HG02623 (cell line): Measurements from ENCODE around the gene ZNF41.
"Not testable (repeated sequence)": the region's sequence is repeated elsewhere in the genome, so short reads cannot be mapped to it uniquely, and the experiment has no call there.

ENCODE experiments used
- ATAC-seq: cut with Tn5 transposase; IDR thresholded peaks from one replicate; pipeline ENCODE4 v1.9.1; 2021; ENCODE audit warnings: moderate library complexity; ENCODE audit not compliant: unreplicated experiment

ZNF41 gene

GRCh38 chrX:47482512-47483305 lies at the start of gene ZNF41:
TSS of gene ZNF41 (minus strand) at chrX:47483222. CDS start at chrX:47467481, 15,741 bp downstream.
- ATAC-seq: peak; percentile 88

GRCh38 chrX:47530049-47530448 lies 47.0 kb upstream of the ZNF41 start:
- ATAC-seq: no peak

GRCh38 chrX:47529548-47529947 lies 46.5 kb upstream of the ZNF41 start:
- no peak for ATAC-seq

DNA sequence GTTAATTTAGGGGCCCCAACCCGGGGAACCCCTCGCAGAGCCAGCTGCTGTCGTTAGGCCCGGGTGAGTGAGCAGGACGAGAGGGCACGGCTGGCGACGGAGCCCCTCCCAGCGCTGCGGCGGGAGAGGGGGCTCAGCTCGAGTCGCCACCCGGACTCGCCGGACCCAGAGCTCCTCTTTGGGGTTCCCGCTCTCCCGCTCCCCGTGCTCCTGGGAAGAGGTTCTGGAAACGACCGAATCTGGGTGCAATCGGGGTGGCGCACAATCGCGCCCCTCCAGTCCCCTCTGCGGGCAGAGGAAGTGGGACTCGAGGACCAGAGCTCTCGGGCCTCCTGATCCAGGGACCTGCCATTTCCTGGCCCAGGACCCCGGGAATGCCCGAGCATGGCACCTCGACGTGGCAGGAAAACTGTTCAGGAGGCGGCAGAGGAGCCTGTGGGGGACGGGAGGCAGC lies 40.7 kb upstream of the ZNF41 start:
- no peak for ATAC-seq

DNA sequence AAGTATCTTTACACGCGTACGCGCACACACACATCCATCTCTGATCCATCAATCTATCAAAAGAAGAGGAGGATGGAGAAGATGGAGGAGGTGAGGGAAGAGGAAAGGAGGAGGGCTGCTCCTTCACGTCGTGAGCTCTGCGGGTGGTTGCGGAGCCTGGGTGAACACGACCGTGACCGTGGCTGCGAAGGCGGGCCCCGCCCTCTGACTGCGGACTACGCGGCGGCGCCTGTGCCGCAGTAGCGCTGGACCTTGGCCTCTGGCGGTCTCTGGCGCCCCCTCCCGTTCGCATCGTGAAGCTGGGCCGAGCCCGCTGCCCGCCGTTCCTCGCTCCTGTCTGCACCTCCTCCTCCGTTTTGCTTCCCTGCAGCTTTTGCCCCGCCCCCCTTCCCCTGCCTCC lies 40.3 kb upstream of the ZNF41 start:
- peak; percentile 95 for ATAC-seq

GRCh38 chrX:47518144-47518543 lies 35.1 kb upstream of the ZNF41 start:
- ATAC-seq: no peak

- no peak for ATAC-seq
Observed at GRCh38 chrX:47515941-47516665, 33.1 kb upstream of the ZNF41 start.

- no peak for ATAC-seq
Observed at GRCh38 chrX:47514533-47515235, 31.7 kb upstream of the ZNF41 start.

GRCh38 chrX:47513034-47513965 lies 30.3 kb upstream of the ZNF41 start:
- not testable (repeated sequence) for ATAC-seq

GRCh38 chrX:47512383-47512782 lies 29.4 kb upstream of the ZNF41 start:
- ATAC-seq: not testable (repeated sequence)

- no peak for ATAC-seq
Observed at GRCh38 chrX:47507153-47507867, 24.3 kb upstream of the ZNF41 start.

DNA sequence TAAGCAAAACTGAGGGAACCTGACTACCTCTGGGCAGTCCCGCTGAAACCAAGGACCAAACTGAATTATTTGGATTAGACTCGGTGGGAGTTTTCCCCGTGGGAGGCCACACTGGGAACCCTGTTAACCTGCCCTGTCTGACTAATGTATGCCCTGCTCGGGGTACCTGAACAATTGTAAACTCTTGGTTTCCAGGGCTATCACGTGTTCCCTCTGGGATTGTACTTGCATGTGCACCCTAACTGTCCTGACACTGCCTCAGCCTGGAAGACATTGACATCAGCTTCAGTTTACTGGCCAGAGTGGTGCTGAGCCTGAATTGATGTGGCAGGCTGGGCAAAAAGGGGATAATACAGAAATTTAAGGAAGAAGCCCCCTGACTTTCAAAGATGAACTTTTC lies 20.1 kb upstream of the ZNF41 start:
- ATAC-seq: no peak

GRCh38 chrX:47502316-47503125 lies 19.5 kb upstream of the ZNF41 start:
- ATAC-seq: no peak

GRCh38 chrX:47501226-47502074 lies 18.4 kb upstream of the ZNF41 start:
- no peak for ATAC-seq

DNA sequence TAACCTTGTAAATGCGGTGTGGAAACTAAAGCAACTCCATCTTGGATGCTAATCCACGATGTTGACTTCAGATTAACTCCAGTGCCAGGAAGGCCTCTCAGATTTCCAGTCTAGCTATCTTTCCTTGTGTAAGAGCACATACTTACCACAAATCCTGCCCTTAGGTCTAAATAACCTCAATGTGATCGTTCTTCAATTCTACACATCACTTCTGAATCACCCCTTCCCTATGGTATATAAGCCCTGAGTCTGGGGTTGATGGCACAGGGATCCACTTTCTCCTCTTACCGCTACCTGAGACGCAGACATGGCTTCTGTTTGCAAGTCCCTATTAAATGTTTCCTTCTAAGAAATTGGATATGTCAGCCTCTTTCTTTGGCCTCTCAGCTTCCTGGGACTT lies 17.5 kb upstream of the ZNF41 start:
- ATAC-seq: no peak

- ATAC-seq: no peak
Observed at GRCh38 chrX:47499293-47499692, 16.3 kb upstream of the ZNF41 start.

- ATAC-seq: no peak
Observed at GRCh38 chrX:47498411-47498810, 15.4 kb upstream of the ZNF41 start.

GRCh38 chrX:47497271-47497888 lies 14.4 kb upstream of the ZNF41 start:
- ATAC-seq: no peak
